GM19395 (cell line): ENCODE results near the gene SLC39A3.

Experiments
- ATAC-seq: cut with Tn5 transposase; IDR thresholded peaks from one replicate; pipeline ENCODE4 v1.9.1; 2021; ENCODE audit warnings: mild to moderate bottlenecking, moderate library complexity; ENCODE audit not compliant: unreplicated experiment

The SLC39A3 gene

GRCh38 chr19:2706251-2706650 lies 33.6 kb downstream of the SLC39A3 start:
- no peak for ATAC-seq

- no peak for ATAC-seq
Measured at GRCh38 chr19:2703691-2704216, 36.1 kb downstream of the SLC39A3 start.

GRCh38 chr19:2703077-2703437 lies 36.8 kb downstream of the SLC39A3 start:
- no peak for ATAC-seq

- no peak for ATAC-seq
Measured at GRCh38 chr19:2702170-2703076, 37.4 kb downstream of the SLC39A3 start, which contains the start of gene GNG7. GNG7 (minus strand) TSS chr19:2702694; CDS start chr19:2520688, 182,006 bp downstream.

GRCh38 chr19:2701361-2702169 lies 38.3 kb downstream of the SLC39A3 start:
- ATAC-seq: no peak

- no peak for ATAC-seq
Measured at GRCh38 chr19:2700660-2701360, 39.0 kb downstream of the SLC39A3 start.

- no peak for ATAC-seq
Measured at GRCh38 chr19:2699413-2700140, 40.2 kb downstream of the SLC39A3 start.

- no peak for ATAC-seq
Measured at GRCh38 chr19:2694196-2694595, 45.6 kb downstream of the SLC39A3 start.

GRCh38 chr19:2693492-2694160 lies 46.2 kb downstream of the SLC39A3 start:
- ATAC-seq: no peak

- ATAC-seq: no peak
Measured at GRCh38 chr19:2691951-2692350, 47.9 kb downstream of the SLC39A3 start.

GRCh38 chr19:2690856-2691255 lies 49.0 kb downstream of the SLC39A3 start:
- ATAC-seq: no peak

- no peak for ATAC-seq
Measured at GRCh38 chr19:2686360-2686759, 53.5 kb downstream of the SLC39A3 start.

GRCh38 chr19:2685204-2685704 lies 54.6 kb downstream of the SLC39A3 start:
- ATAC-seq: no peak

GRCh38 chr19:2683430-2684003 lies 56.3 kb downstream of the SLC39A3 start:
- ATAC-seq: no peak
